AG04450 (cell line): ENCODE measurements around the gene SPTLC2. TPM values are rescaled to one million over a fixed set of nuclear protein-coding genes. Genes with fewer than 3 reads are reported as not detected.

ENCODE experiments used
- CTCF ChIA-PET: fragments of 300-600, 350-600 bp; formaldehyde crosslinking; extraction: SDS; loops from one replicate; lab custom pipeline; 2022; ENCODE audit warnings: antibody characterized with exemption, inconsistent platforms; lab: Charles Lee
- POLR2A ChIA-PET: fragments of 350-600 bp; formaldehyde crosslinking; extraction: SDS; loops from one replicate; lab custom pipeline; 2021; ENCODE audit warnings: antibody characterized with exemption, inconsistent platforms; lab: Yijun Ruan, JAX
- DNase-seq: peaks from one replicate; pipeline ENCODE4 v3.0.0-alpha.2; 2011; ENCODE audit warnings: low read depth, low spot score
- H3K27ac ChIP-seq: one replicate; pipeline ENCODE4 v1.5.1; 2012; ENCODE audit warnings: low read depth, low read length, control low read depth
- H3K27me3 ChIP-seq: one replicate; pipeline ENCODE4 v1.6.0; 2012; ENCODE audit warnings: low read length; ENCODE audit not compliant: control insufficient read depth, insufficient read depth
- H3K4me3 ChIP-seq: 2 replicates; pipeline ENCODE4 v1.5.1; 2011; ENCODE audit warnings: mild to moderate bottlenecking, low read depth, low read length, control low read depth
- H3K9me3 ChIP-seq: 2 replicates; pipeline ENCODE4 v1.5.1; 2012; ENCODE audit warnings: low read length; ENCODE audit not compliant: control insufficient read depth, insufficient read depth
- polyA plus RNA-seq: library from polyadenylated mRNA; depleted of rRNA; stranded (reverse); fragments of >200 nt; gene quantifications from 2 replicates; pipeline ENCODE4 v1.2.3, GENCODE V29; 2011
- TF ChIP-seq, protein P1 (sequence below): IDR thresholded peaks from 2 replicates; pipeline ENCODE4 v1.5.1; 2011; ENCODE audit warnings: low read depth, low read length, control low read depth, inconsistent platforms

SPTLC2 gene
- polyA plus RNA-seq, 1 experiment: 41.3 TPM

DNA sequence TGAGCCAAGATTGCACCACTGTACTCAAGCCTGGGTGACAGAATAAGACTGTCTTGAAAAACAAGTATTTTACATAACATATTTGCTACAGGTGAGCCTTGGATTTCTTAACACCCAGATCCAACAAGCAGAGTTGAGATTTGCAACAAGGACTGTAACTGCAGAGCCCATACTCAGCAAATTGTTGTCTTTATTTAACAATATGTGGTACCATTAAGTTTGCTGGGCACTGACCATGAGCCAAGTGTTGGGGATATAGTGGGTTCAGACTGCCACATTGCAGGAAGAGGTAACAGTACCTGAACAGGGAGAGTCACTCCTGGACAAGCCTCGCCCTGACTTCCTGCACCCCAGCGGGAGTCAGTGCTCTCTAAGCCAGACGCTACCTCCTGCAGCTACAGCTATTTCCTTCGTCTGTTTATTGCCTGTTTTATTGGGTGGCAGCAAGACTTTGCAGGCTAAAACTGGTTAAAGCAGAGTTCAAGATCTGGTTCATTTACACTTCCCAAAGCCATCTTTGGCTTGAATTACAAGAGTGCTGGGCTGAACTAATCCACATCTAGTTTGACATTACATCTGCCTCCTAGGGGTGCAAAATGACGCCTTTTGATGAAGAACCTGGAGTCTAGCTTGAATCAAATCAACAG lies 146.1 kb downstream of the SPTLC2 start:
- Histone ChIP-seq H3K27me3 (peaks cover 18% of the 10 kb centered on the region), H3K4me3 (no peak overlapping the region), H3K9me3 (no peaks in the 10 kb centered on the region), H3K27ac (no peak overlapping the region)
- ChIA-PET CTCF (interaction anchor here (0.5 kb wide), 1 partner anchor 237 kb away, joined by 4 read pairs; no protein-coding TSS in a partner anchor), POLR2A (no interaction called here)
- TF ChIP-seq, protein P1, sequence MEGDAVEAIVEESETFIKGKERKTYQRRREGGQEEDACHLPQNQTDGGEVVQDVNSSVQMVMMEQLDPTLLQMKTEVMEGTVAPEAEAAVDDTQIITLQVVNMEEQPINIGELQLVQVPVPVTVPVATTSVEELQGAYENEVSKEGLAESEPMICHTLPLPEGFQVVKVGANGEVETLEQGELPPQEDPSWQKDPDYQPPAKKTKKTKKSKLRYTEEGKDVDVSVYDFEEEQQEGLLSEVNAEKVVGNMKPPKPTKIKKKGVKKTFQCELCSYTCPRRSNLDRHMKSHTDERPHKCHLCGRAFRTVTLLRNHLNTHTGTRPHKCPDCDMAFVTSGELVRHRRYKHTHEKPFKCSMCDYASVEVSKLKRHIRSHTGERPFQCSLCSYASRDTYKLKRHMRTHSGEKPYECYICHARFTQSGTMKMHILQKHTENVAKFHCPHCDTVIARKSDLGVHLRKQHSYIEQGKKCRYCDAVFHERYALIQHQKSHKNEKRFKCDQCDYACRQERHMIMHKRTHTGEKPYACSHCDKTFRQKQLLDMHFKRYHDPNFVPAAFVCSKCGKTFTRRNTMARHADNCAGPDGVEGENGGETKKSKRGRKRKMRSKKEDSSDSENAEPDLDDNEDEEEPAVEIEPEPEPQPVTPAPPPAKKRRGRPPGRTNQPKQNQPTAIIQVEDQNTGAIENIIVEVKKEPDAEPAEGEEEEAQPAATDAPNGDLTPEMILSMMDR: no peak
- DNase-seq: no peak

DNA sequence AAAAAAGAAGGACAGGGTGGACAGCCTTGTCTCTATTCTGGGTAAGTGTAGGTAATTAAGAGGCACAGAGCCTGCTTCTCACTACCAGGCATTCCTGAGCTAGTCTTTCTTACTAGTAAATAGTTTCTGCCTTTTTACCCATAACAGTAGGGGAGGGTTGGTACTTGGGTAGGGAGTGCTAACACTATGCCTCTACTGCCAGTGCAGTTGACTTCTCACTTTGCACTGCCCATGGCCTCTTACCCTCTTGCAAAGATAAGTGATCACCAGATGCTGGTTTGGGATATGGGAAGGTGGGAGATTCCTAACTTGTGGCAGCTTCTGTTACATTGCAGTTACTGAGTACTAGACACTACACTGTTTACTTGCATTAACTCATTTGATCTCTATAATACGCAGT lies 146.9 kb downstream of the SPTLC2 start:
- TF ChIP-seq, protein P1: no peak
- no peak overlapping the region for H3K27ac ChIP-seq
- CTCF ChIA-PET: interaction anchor here (0.5 to 1.1 kb wide), 4 partner anchors 10 to 238 kb away, joined by 3 to 5 read pairs (median 4); no protein-coding TSS in a partner anchor
- POLR2A ChIA-PET: no interaction called here
- no peak for DNase-seq
- no peak overlapping the region for H3K4me3 ChIP-seq
- no peaks in the 10 kb centered on the region for H3K9me3 ChIP-seq
- peaks cover 11% of the 10 kb centered on the region for H3K27me3 ChIP-seq

DNA sequence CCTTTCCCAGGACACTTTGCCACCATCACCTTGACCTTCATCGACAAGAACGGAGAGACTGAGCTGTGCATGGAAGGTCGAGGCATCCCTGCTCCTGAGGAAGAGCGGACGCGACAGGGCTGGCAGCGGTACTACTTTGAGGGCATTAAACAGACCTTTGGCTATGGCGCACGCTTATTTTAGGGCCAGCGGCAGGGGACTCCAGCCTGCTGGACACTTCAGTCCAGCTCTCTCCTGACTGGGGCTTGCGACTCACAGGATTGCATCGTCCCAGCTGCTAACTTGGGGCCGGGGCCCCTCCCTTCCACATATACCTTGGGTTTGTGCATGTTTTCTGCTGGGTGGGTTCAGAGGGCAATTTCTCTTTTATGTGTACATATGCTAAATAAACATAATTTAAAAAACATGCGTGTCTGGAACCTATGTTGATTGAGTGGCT lies 147.4 kb downstream of the SPTLC2 start:
- POLR2A ChIA-PET: no interaction called here
- DNase-seq: no peak
- Histone ChIP-seq H3K4me3 (no peak overlapping the region), H3K27ac (no peak overlapping the region), H3K27me3 (peaks cover 9% of the 10 kb centered on the region), H3K9me3 (no peaks in the 10 kb centered on the region)
- CTCF ChIA-PET: interaction anchor here (0.9 to 1.1 kb wide), 3 partner anchors 9 to 81 kb away, joined by 3 to 5 read pairs (median 3); no protein-coding TSS in a partner anchor
- TF ChIP-seq, protein P1: no peak

DNA sequence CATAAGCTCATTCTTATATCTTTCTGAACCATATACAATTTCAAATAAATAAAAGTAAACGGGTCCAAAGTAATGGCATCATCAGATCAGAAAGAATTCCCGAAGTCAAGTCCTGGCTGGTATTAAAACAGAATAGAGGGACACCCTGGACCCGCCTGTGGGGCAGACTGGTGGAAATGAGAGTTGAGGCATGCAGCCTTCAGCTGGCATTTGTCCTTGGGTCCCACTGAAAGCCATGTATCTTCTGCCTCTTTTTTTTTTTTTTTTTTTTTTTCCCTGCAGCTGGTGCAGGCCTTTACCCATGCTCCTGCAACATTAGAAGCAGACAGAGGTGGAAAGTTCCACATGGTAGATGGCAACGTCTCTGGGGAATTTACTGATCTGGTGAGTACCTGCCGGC lies 148.6 kb downstream of the SPTLC2 start:
- no peak for DNase-seq
- Histone ChIP-seq H3K27me3 (peaks cover 5% of the 10 kb centered on the region), H3K9me3 (no peaks in the 10 kb centered on the region), H3K4me3 (no peak overlapping the region), H3K27ac (no peak overlapping the region)
- TF ChIP-seq, protein P1: no peak
- POLR2A ChIA-PET: no interaction called here
- CTCF ChIA-PET: interaction anchor here (2.1 kb wide), 1 partner anchor 8 kb away, joined by 20 read pairs; no protein-coding TSS in a partner anchor

DNA sequence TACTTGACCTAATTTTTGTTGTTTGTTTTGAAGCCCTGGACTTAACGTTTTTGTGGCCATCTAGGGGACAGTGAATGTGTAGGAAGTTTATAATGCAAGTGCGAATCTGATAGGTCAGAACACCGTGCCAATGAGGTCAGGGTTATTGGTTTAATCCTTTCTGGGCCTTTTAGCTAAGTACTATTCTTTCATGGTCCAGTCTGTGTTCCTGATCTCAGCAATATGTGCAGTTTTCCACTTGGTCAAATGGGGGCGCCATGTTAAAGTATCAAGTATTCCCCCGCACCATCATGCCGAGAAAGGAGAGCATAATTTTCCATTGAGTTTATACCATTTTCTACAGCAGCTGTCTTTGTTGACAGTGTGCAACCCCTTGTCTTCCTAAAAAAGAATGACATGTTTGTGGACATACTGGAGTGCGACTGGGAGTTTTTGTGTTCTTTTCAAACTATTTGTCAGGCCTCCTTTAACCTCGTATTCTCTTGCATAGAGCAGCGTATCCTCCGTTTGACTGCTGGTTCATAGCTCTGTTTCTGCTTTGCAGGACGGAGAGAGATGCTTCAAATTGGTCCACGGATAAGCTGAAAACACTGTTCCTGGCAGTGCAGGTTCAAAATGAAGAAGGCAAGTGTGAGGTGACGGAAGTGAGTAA lies 157.2 kb downstream of the SPTLC2 start:
- TF ChIP-seq, protein P1: peak; percentile 80
- ChIA-PET POLR2A (no interaction called here), CTCF (interaction anchor here (0.5 to 4.6 kb wide), 40 partner anchors 8 to 648 kb away, joined by 3 to 84 read pairs (median 4); partner anchors contain the start of genes ALKBH1 and SLIRP)
- peak; percentile 55 for DNase-seq
- H3K27me3 ChIP-seq: no peaks in the 10 kb centered on the region
- peaks cover 4% of the 10 kb centered on the region; the same call in 1 of the 2 replicates for H3K9me3 ChIP-seq
- H3K27ac ChIP-seq: no peak overlapping the region
- peak overlapping the region; percentile 99 for H3K4me3 ChIP-seq
